KBM-7 (cell line): ENCODE measurements around the gene BACH2.
"Not testable (repeated sequence)": the region's sequence is repeated elsewhere in the genome, so short reads cannot be mapped to it uniquely, and the experiment has no call there.

Experiments used
- DNase-seq: peaks from one replicate; pipeline ENCODE4 v3.0.0-alpha.2; 2015
- in situ Hi-C: fragments of 300-500 bp; cut with MboI; formaldehyde crosslinking; loops from 2 replicates; pipeline ENCODE4 v1.14.3; 2020; ENCODE audit warnings: low sequenced_read_pairs, low pct_unique_long_range_greater_than_20kb, mixed read lengths

Gene BACH2

GRCh38 chr6:90119618-90120017, 177.0 kb downstream of the BACH2 start:
- DNase-seq, result no peak
- in situ Hi-C loops, result no loop called here

GRCh38 chr6:90118581-90118980, 178.1 kb downstream of the BACH2 start:
- in situ Hi-C loops, result no loop called here
- DNase-seq, result no peak

GRCh38 chr6:90118069-90118468, 178.6 kb downstream of the BACH2 start:
- in situ Hi-C loops, result no loop called here
- no peak for DNase-seq

- DNase-seq, in situ Hi-C loops: not testable (repeated sequence)
Observed at GRCh38 chr6:90116126-90116525, 180.5 kb downstream of the BACH2 start.

- DNase-seq, result no peak
- in situ Hi-C loops, result no loop called here
Observed at GRCh38 chr6:90113389-90113788, 183.3 kb downstream of the BACH2 start.

- DNase-seq, result no peak
- in situ Hi-C loops, result no loop called here
Observed at GRCh38 chr6:90111387-90111786, 185.3 kb downstream of the BACH2 start.

GRCh38 chr6:90110971-90111370, 185.7 kb downstream of the BACH2 start:
- in situ Hi-C loops, result no loop called here
- DNase-seq, result no peak

GRCh38 chr6:90109141-90109540, 187.5 kb downstream of the BACH2 start:
- DNase-seq, result no peak
- in situ Hi-C loops, result no loop called here

GRCh38 chr6:90107771-90108282, 188.8 kb downstream of the BACH2 start:
- in situ Hi-C loops, result no loop called here
- no peak for DNase-seq

GRCh38 chr6:90107371-90107770, 189.3 kb downstream of the BACH2 start:
- DNase-seq, result no peak
- in situ Hi-C loops, result no loop called here

GRCh38 chr6:90106449-90106848, 190.2 kb downstream of the BACH2 start:
- in situ Hi-C loops, result no loop called here
- DNase-seq, result no peak

- in situ Hi-C loops, result no loop called here
- DNase-seq, result no peak
Observed at GRCh38 chr6:90105506-90106170, 191.0 kb downstream of the BACH2 start.

GRCh38 chr6:90103056-90103800, 193.4 kb downstream of the BACH2 start:
- DNase-seq, result no peak
- in situ Hi-C loops, result no loop called here

- peak; percentile 10 for DNase-seq
- in situ Hi-C loops, result no loop called here
Observed at GRCh38 chr6:90101403-90101802, 195.2 kb downstream of the BACH2 start.

- no peak for DNase-seq
- in situ Hi-C loops, result no loop called here
Observed at GRCh38 chr6:90100059-90100665, 196.5 kb downstream of the BACH2 start.

GRCh38 chr6:90098627-90099026, 198.0 kb downstream of the BACH2 start:
- in situ Hi-C loops, result no loop called here
- DNase-seq, result no peak

- DNase-seq, result no peak
- in situ Hi-C loops, result no loop called here
Observed at GRCh38 chr6:90098001-90098531, 198.6 kb downstream of the BACH2 start.

- DNase-seq, result no peak
- in situ Hi-C loops, result no loop called here
Observed at GRCh38 chr6:90097356-90097755, 199.3 kb downstream of the BACH2 start.

GRCh38 chr6:90096818-90097217, 199.8 kb downstream of the BACH2 start:
- DNase-seq, result no peak
- in situ Hi-C loops, result no loop called here

GRCh38 chr6:90095788-90096187, 200.9 kb downstream of the BACH2 start:
- in situ Hi-C loops, result no loop called here
- no peak for DNase-seq
